IMR-90 (cell line): Measurements from ENCODE around the gene HSPB6. TPM values are rescaled to one million over a fixed set of nuclear protein-coding genes. Genes with fewer than 3 reads are reported as not detected.

Experiments used
- ATAC-seq: fragments of 200-7000 bp; cut with Tn5 transposase; 2 replicates; pipeline ENCODE4 v1.9.1; 2020; ENCODE audit warnings: low read depth, mild to moderate bottlenecking, moderate library complexity
- BruUV-seq: library from RNA; stranded (reverse); fragments of 400-500 nt; replicated peaks from 2 replicates; lab custom pipeline; 2021; lab: Mats Ljungman, UMichigan
- CTCF ChIA-PET: fragments of 300-600 bp; formaldehyde crosslinking; extraction: SDS; loops from one replicate; lab custom pipeline; 2021; ENCODE audit warnings: antibody characterized with exemption; lab: Yijun Ruan, JAX
- POLR2A ChIA-PET: fragments of 300-600 bp; sonication (Branson Sonifier 250); formaldehyde crosslinking; loops from one replicate; lab custom pipeline; 2022; ENCODE audit warnings: antibody characterized with exemption; ENCODE audit not compliant: unreplicated experiment; lab: Charles Lee
- DNase-seq: peaks from one replicate; pipeline ENCODE4 v3.0.0; 2013
- H2AFZ ChIP-seq: replicated peaks from 2 replicates; pipeline ENCODE3; 2013; ENCODE audit warnings: low read length, mild to moderate bottlenecking; ENCODE audit not compliant: poor library complexity
- H2AK5ac ChIP-seq: 2 replicates; pipeline ENCODE4 v1.6.1; 2013; ENCODE audit warnings: low read depth, low read length, inconsistent platforms
- H2AK9ac ChIP-seq: replicated peaks from 2 replicates; pipeline ENCODE3; 2013; ENCODE audit warnings: mild to moderate bottlenecking, low read depth, low read length, moderate library complexity; ENCODE audit not compliant: poor library complexity
- H2BK120ac ChIP-seq: 2 replicates; pipeline ENCODE4 v1.6.1; 2013; ENCODE audit warnings: low read depth, low read length, inconsistent platforms
- H2BK15ac ChIP-seq: 3 replicates; pipeline ENCODE4 v1.6.1; 2013; ENCODE audit warnings: low read depth, low read length, inconsistent platforms
- H2BK20ac ChIP-seq: 2 replicates; pipeline ENCODE4 v1.6.1; 2013; ENCODE audit warnings: low read depth, mild to moderate bottlenecking, inconsistent platforms, low read length, moderate library complexity
- H2BK5ac ChIP-seq: 2 replicates; pipeline ENCODE4 v1.6.1; 2013; ENCODE audit warnings: mild to moderate bottlenecking, low read depth, low read length, inconsistent platforms; ENCODE audit not compliant: poor library complexity, severe bottlenecking
- H3K14ac ChIP-seq: replicated peaks from 2 replicates; pipeline ENCODE4 v1.6.1; 2013; ENCODE audit warnings: low read depth, low read length, inconsistent platforms
- H3K18ac ChIP-seq: 2 replicates; pipeline ENCODE4 v1.6.1; 2013; ENCODE audit warnings: low read depth, low read length, control low read depth
- H3K23ac ChIP-seq: 2 replicates; pipeline ENCODE4 v1.6.1; 2013; ENCODE audit warnings: low read depth, low read length, inconsistent platforms
- H3K27ac ChIP-seq: 2 replicates; pipeline ENCODE4 v1.5.1; 2013; ENCODE audit warnings: mild to moderate bottlenecking, control low read depth, low read length; ENCODE audit not compliant: insufficient read depth
- H3K27me3 ChIP-seq: 2 replicates; pipeline ENCODE4 v1.6.1; 2013; ENCODE audit warnings: low read length; ENCODE audit not compliant: control insufficient read depth, insufficient read depth
- H3K36me3 ChIP-seq: 2 replicates; pipeline ENCODE4 v1.6.1; 2013; ENCODE audit warnings: low read length, mixed read lengths; ENCODE audit not compliant: control insufficient read depth, insufficient read depth
- H3K4ac ChIP-seq: 2 replicates; pipeline ENCODE4 v1.6.1; 2013; ENCODE audit warnings: low read depth, low read length, inconsistent platforms
- H3K4me1 ChIP-seq: 2 replicates; pipeline ENCODE4 v1.6.1; 2013; ENCODE audit warnings: low read length, mixed read lengths; ENCODE audit not compliant: control insufficient read depth, insufficient read depth
- H3K4me2 ChIP-seq: 2 replicates; pipeline ENCODE4 v1.6.1; 2013; ENCODE audit warnings: low read depth, mild to moderate bottlenecking, control low read depth, low read length, moderate library complexity
- H3K4me3 ChIP-seq: 2 replicates; pipeline ENCODE4 v1.5.1; 2013; ENCODE audit warnings: low read depth, mild to moderate bottlenecking, control low read depth, low read length, moderate library complexity; ENCODE audit not compliant: insufficient read depth
- H3K56ac ChIP-seq: 2 replicates; pipeline ENCODE4 v1.6.1; 2013; ENCODE audit warnings: low read length, inconsistent platforms; ENCODE audit not compliant: insufficient read depth; ENCODE audit errors: extremely low read depth
- H3K79me1 ChIP-seq, 2 experiments: 2 replicates each; pipeline ENCODE4 v1.6.1; 2013; ENCODE audit warnings: low read length in 2 of 2, inconsistent platforms in 1 of 2, low read depth in 1 of 2
- H3K9ac ChIP-seq: 2 replicates; pipeline ENCODE4 v1.6.1; 2013; ENCODE audit warnings: low read depth, low read length, control low read depth
- H3K9me1 ChIP-seq: 2 replicates; pipeline ENCODE4 v1.6.1; 2013; ENCODE audit warnings: low read length, inconsistent platforms; ENCODE audit not compliant: insufficient read depth
- H3K9me3 ChIP-seq: 2 replicates; pipeline ENCODE4 v1.6.1; 2013; ENCODE audit warnings: low read length; ENCODE audit not compliant: control insufficient read depth, insufficient read depth
- H4K20me1 ChIP-seq: 2 replicates; pipeline ENCODE4 v1.6.1; 2013; ENCODE audit warnings: low read length, inconsistent platforms; ENCODE audit not compliant: insufficient read depth
- H4K5ac ChIP-seq: 2 replicates; pipeline ENCODE4 v1.6.1; 2013; ENCODE audit warnings: mild to moderate bottlenecking, low read depth, low read length, control low read depth
- H4K8ac ChIP-seq, 2 experiments: 2 replicates each; pipeline ENCODE4 v1.6.1; 2013; ENCODE audit warnings: low read depth in 2 of 2, low read length in 2 of 2, control low read depth in 1 of 2, inconsistent platforms in 1 of 2
- H4K91ac ChIP-seq: 2 replicates; pipeline ENCODE4 v1.6.1; 2013; ENCODE audit warnings: low read depth, low read length, inconsistent platforms; ENCODE audit not compliant: insufficient read depth
- MAZ ChIP-seq: IDR thresholded peaks from 2 replicates; pipeline ENCODE4 v1.6.1; 2012; ENCODE audit warnings: low read depth, mild to moderate bottlenecking, low read length, improper control_type of control experiment, moderate library complexity, borderline replicate concordance
- MXI1 ChIP-seq: IDR thresholded peaks from 2 replicates; pipeline ENCODE4 v1.6.1; 2012; ENCODE audit warnings: low read depth, mild to moderate bottlenecking, low read length, moderate library complexity, borderline replicate concordance
- NFE2L2 ChIP-seq: fragments of 150-350 bp; IDR thresholded peaks from 2 replicates; pipeline ENCODE4 v1.6.1; 2016; ENCODE audit warnings: low read depth, mild to moderate bottlenecking, low read length
- POLR2A ChIP-seq: IDR thresholded peaks from 2 replicates; pipeline ENCODE4 v1.6.1; 2012; ENCODE audit warnings: mild to moderate bottlenecking, low read depth, low read length
- RAD21 ChIP-seq: IDR thresholded peaks from 2 replicates; pipeline ENCODE4 v1.6.1; 2012; ENCODE audit warnings: low read length, improper control_type of control experiment
- SMC3 ChIP-seq: fragments of 150-350 bp; IDR thresholded peaks from 2 replicates; pipeline ENCODE4 v1.6.1; 2016; ENCODE audit warnings: low read depth, mild to moderate bottlenecking, antibody characterized with exemption, low read length, moderate library complexity
- WGBS, 2 experiments: methylation state at CpG; one replicate each; pipeline versions ENCODE4 v1.1.5 to v1.1.7; 2013; ENCODE audit warnings: missing lambda C conversion rate in 2 of 2; ENCODE audit not compliant: insufficient read length in 1 of 2; ENCODE audit errors: extremely low coverage in 2 of 2; 5-methylcytosine and 5-hydroxymethylcytosine counted together
- dilution Hi-C: fragments of 300-500 bp; cut with HindIII; formaldehyde crosslinking; loops from one replicate; pipeline ENCODE4 v1.14.3; 2018; ENCODE audit warnings: low sequenced_read_pairs; ENCODE audit not compliant: unreplicated experiment
- in situ Hi-C: fragments of 300-500 bp; cut with MboI; formaldehyde crosslinking; loops from 3 replicates; pipeline ENCODE4 v1.14.3; 2019; ENCODE audit warnings: low sequenced_read_pairs, inconsistent platforms, mixed read lengths
- intact Hi-C: fragments of 100-400 bp; cut with micrococcal nuclease; formaldehyde crosslinking; loops from 2 replicates; pipeline ENCODE4 v1.10.0; 2022
- polyA plus RNA-seq, 3 experiments: library from polyadenylated mRNA; depleted of rRNA; stranded (reverse); fragments of >200 nt; gene quantifications; 2 replicates each; pipeline ENCODE4 v1.2.3, GENCODE V29; 2012; ENCODE audit warnings: low replicate concordance in 1 of 3
- total RNA-seq: library from RNA; depleted of rRNA; stranded (reverse); fragments of >200 nt; gene quantifications from 2 replicates; pipeline ENCODE4 v1.2.3, GENCODE V29; 2012
- TF ChIP-seq, protein P1 (sequence below): conservative IDR thresholded peaks from 2 replicates; pipeline ENCODE4 v1.5.1; 2012; ENCODE audit warnings: mild to moderate bottlenecking, low read depth, low read length, improper control_type of control experiment
- TF ChIP-seq, protein P2 (sequence below): fragments of 150-350 bp; IDR thresholded peaks from 2 replicates; pipeline ENCODE4 v1.6.1; 2017; ENCODE audit warnings: mild to moderate bottlenecking, antibody characterized with exemption, low read length, low read depth
- TF ChIP-seq, protein P3 (sequence below): fragments of 150-350 bp; IDR thresholded peaks from 2 replicates; pipeline ENCODE4 v1.6.1; 2016; ENCODE audit warnings: low read depth, mild to moderate bottlenecking, low read length, moderate library complexity, borderline replicate concordance

HSPB6 gene
- total and polyA plus RNA-seq, 2 of the 4 experiments (the other 2 are of a cell fraction): 5.7 to 206 TPM

DNA sequence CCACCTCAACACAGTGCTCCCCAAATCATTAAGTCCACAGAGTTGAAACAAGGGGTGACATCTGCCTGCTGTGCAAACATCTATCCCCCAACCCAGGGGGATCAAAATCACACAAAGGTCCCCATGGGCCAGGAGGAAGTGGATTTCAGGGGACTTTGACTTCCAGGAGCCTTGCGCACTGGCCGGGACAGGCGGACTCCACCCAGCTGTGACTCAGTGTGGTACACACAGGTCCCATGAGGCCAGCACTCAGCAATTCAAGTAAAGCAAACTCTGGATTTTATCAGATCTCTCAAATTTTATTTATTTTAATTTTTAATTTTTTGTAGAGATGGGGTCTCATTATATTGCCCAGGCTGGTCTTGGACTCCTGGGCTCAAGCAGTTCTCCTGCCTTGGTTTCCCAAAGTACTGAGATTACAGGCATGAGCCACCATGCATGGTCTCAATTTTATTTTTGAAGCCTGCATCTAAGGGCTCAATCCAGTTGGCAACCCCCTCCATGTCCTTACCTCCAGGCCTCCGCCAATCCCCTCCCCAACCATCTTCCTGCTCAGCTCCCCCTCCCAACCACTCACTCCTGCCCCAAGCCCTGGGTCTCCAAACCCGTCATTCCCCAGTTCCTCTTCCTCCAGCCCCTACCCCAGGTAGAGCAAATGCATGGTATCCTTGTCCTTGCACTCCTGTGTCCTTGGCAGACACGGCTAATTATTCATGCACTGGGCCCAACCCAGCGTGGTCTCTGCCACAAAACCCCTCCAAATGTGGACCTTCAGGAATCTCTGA, 36.7 kb upstream of the HSPB6 start:
- Histone ChIP-seq H2AFZ (no peak overlapping the region), H3K18ac (no peak overlapping the region), H3K23ac (no peak overlapping the region), H3K27me3 (peaks cover 27% of the 10 kb centered on the region), H3K4ac (no peak overlapping the region), H3K14ac (no peak overlapping the region), H2BK5ac (no peak overlapping the region), H3K56ac (no peak overlapping the region), H3K9ac (no peak overlapping the region), H4K91ac (no peak overlapping the region), H3K27ac (no peak overlapping the region), H3K36me3 (no peaks in the 10 kb centered on the region), H2BK120ac (no peak overlapping the region), H4K20me1 (no peaks in the 10 kb centered on the region), H3K4me1 (no peaks in the 10 kb centered on the region), H3K4me3 (no peak overlapping the region), H3K79me1 (no peaks in the 10 kb centered on the region), H4K5ac (no peak overlapping the region), H2BK20ac (no peak overlapping the region), H4K8ac (no peak overlapping the region), H3K9me3 (no peaks in the 10 kb centered on the region), H3K4me2 (no peak overlapping the region), H2AK5ac (no peak overlapping the region), H2BK15ac (no peak overlapping the region), H3K9me1 (no peaks in the 10 kb centered on the region), H2AK9ac (no peak overlapping the region)
- in situ Hi-C loops (no loop called here), intact Hi-C loops (no loop called here), dilution Hi-C loops (no loop called here)
- ChIA-PET CTCF (no interaction called here), POLR2A (no interaction called here)
- DNase-seq (no peak), ATAC-seq (no peak)
- no TSS peak for BruUV-seq
- TF ChIP-seq, protein P1, sequence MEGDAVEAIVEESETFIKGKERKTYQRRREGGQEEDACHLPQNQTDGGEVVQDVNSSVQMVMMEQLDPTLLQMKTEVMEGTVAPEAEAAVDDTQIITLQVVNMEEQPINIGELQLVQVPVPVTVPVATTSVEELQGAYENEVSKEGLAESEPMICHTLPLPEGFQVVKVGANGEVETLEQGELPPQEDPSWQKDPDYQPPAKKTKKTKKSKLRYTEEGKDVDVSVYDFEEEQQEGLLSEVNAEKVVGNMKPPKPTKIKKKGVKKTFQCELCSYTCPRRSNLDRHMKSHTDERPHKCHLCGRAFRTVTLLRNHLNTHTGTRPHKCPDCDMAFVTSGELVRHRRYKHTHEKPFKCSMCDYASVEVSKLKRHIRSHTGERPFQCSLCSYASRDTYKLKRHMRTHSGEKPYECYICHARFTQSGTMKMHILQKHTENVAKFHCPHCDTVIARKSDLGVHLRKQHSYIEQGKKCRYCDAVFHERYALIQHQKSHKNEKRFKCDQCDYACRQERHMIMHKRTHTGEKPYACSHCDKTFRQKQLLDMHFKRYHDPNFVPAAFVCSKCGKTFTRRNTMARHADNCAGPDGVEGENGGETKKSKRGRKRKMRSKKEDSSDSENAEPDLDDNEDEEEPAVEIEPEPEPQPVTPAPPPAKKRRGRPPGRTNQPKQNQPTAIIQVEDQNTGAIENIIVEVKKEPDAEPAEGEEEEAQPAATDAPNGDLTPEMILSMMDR: no peak
- no peak for TF ChIP-seq RAD21
- TF ChIP-seq MAZ: no peak
- TF ChIP-seq NFE2L2: no peak
- no peak for TF ChIP-seq MXI1
- TF ChIP-seq, protein P2, sequence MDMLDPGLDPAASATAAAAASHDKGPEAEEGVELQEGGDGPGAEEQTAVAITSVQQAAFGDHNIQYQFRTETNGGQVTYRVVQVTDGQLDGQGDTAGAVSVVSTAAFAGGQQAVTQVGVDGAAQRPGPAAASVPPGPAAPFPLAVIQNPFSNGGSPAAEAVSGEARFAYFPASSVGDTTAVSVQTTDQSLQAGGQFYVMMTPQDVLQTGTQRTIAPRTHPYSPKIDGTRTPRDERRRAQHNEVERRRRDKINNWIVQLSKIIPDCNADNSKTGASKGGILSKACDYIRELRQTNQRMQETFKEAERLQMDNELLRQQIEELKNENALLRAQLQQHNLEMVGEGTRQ: no peak
- no peak for TF ChIP-seq POLR2A
- no peak for TF ChIP-seq SMC3
- TF ChIP-seq, protein P3, sequence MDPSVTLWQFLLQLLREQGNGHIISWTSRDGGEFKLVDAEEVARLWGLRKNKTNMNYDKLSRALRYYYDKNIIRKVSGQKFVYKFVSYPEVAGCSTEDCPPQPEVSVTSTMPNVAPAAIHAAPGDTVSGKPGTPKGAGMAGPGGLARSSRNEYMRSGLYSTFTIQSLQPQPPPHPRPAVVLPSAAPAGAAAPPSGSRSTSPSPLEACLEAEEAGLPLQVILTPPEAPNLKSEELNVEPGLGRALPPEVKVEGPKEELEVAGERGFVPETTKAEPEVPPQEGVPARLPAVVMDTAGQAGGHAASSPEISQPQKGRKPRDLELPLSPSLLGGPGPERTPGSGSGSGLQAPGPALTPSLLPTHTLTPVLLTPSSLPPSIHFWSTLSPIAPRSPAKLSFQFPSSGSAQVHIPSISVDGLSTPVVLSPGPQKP: no peak
- 83% methylated on average over 4 of the region's 7 CpGs; no CpG with 5 or more reads in 1 of the 2 experiments for WGBS, 2 experiments
